HUES6 (cell line): Measurements from ENCODE around the gene ZC3HAV1L.

Experiments
- H3K27ac ChIP-seq: 2 replicates; pipeline ENCODE4 v1.7.0; 2013; ENCODE audit warnings: low read depth, mild to moderate bottlenecking, low read length, inconsistent platforms
- H3K27me3 ChIP-seq: 2 replicates; pipeline ENCODE4 v1.6.1; 2013; ENCODE audit warnings: low read length; ENCODE audit not compliant: control insufficient read depth, insufficient read depth
- H3K36me3 ChIP-seq: 2 replicates; pipeline ENCODE4 v1.6.1; 2013; ENCODE audit warnings: low read length; ENCODE audit not compliant: control insufficient read depth, insufficient read depth
- H3K4me1 ChIP-seq: 2 replicates; pipeline ENCODE4 v1.6.1; 2013; ENCODE audit warnings: low read length; ENCODE audit not compliant: control insufficient read depth, insufficient read depth
- H3K4me3 ChIP-seq: 2 replicates; pipeline ENCODE4 v1.5.1; 2013; ENCODE audit warnings: low read depth, low read length
- H3K9ac ChIP-seq: one replicate; pipeline ENCODE4 v1.6.1; 2013; ENCODE audit warnings: mild to moderate bottlenecking, low read length
- H3K9me3 ChIP-seq: 2 replicates; pipeline ENCODE4 v1.6.1; 2013; ENCODE audit warnings: low read depth, low read length; ENCODE audit not compliant: control insufficient read depth, insufficient read depth

The ZC3HAV1L gene

DNA sequence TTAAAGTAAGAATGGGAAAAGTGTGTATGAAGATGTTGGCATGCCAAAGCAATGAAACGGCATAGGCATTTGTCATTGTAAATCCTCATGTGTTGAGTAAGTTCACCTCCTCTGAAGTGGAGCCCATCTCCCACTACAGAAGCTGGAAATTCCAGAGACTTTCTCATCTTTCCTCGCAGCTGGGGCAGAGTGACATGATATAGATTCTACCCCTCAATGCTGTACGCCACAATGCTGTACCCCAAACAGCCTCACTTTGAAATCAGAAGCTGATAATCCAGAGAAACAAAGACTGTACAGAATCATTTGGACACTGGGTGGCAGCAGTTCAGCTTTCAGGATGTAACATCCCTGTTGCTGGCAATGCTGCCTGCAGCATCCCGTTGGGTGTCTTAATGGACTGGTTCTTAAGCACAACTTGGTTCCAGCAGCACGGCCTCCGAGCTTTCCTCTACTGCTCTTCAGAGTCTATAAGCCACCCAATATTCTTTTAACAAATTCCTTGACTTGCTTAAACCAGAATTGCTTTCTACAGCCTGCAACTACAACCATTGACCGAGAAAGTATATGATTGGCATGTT is 18.8 kb downstream of the ZC3HAV1L start:
- H3K4me3 ChIP-seq = no peak overlapping the region
- H3K27me3 ChIP-seq = no peaks in the 10 kb centered on the region

DNA sequence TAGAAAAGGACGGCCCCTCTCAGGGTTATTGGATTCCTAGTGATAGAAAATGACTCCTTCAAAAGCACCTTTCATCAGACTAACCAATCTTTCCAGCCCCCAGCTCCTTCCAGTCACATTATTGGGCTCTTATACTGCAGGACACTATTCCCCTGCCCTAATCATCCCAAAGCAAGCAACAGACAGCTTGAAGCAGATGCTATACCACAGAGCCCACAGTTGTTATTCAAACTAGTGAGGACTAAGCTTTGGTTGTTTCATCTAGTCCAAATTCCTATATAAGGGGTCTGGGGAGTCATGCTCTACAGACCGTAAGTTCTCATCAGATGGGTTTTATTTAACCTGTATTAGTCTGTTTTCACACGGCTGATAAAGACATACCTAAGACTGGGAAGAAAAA is 24.5 kb downstream of the ZC3HAV1L start:
- Histone ChIP-seq H3K4me1 (peaks cover 4% of the 10 kb centered on the region; the same call in 1 of the 2 replicates), H3K36me3 (no peaks in the 10 kb centered on the region), H3K4me3 (no peak overlapping the region), H3K27ac (peak overlapping the region; percentile 60; the same call in 1 of the 2 replicates), H3K9me3 (peaks cover 16% of the 10 kb centered on the region), H3K27me3 (no peaks in the 10 kb centered on the region), H3K9ac (no peak overlapping the region)

More for the DNA sequence above, 18.8 kb downstream of the ZC3HAV1L start:
- H3K4me1 ChIP-seq = peaks cover 10% of the 10 kb centered on the region; the same call in 1 of the 2 replicates
- no peaks in the 10 kb centered on the region for H3K9me3 ChIP-seq
- no peak overlapping the region for H3K9ac ChIP-seq
- no peaks in the 10 kb centered on the region for H3K36me3 ChIP-seq
- no peak overlapping the region for H3K27ac ChIP-seq

DNA sequence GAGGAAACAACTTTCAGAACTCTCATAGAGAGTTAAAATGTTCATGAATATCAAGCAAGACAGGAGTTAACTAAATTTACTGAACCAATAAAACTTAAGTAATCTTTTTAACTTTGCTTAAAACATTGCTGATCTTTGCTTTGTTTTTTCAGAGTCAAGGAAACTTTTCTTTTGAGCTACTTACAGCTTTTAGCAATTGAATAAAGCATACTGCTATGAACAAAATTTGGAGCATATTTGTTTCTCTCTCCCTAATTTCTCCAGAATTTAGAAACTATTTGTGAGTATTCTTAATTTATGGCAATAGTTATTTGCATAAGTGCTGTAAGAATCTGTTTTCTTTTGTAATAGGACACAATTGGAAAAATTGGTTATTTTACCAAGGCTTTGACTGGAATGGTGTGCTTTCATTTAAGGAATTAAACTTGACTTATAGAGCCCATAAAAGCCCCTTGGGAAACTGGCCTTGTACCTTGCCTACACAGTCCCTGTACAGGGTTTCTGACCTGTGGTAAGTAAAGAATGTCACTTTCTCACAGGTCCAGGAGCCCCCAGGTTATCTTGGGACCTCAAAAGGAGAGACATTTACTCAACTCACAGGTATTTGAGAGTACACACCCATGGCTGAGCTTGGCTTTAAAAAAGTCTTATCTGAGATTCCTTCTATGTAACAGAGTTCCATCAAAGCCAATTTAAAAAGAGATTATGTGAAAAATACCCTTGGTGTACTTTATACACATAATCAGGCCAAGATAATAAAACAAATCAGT is 31.3 kb downstream of the ZC3HAV1L start:
- H3K9me3 ChIP-seq = peaks cover 27% of the 10 kb centered on the region
- H3K4me3 ChIP-seq = no peak overlapping the region
- H3K36me3 ChIP-seq = no peaks in the 10 kb centered on the region
- H3K4me1 ChIP-seq = no peaks in the 10 kb centered on the region
- H3K27me3 ChIP-seq = no peaks in the 10 kb centered on the region
- H3K9ac ChIP-seq = no peak overlapping the region
- no peak overlapping the region for H3K27ac ChIP-seq

DNA sequence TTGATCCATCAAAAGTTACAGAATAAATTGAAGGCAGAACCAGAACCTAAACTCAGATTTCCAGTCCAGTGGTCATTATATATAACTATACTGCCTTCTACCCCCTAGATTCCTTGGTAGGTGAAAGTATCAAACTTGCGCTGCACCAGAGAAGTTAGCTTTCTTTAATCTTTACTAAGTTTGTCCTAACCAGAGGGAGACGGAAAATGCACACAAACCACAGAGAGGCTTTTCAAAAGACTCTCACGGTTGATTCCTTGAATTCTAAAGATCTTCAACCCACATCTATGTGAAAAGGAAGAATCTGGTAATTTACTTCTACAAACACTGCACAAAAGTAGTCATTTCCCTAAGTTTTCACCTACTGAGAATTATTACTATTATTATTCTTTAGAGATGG is 36.4 kb downstream of the ZC3HAV1L start:
- H3K4me3 ChIP-seq = no peak overlapping the region
- no peaks in the 10 kb centered on the region for H3K27me3 ChIP-seq
- H3K4me1 ChIP-seq = no peaks in the 10 kb centered on the region
- H3K27ac ChIP-seq = no peak overlapping the region
- peaks cover 8% of the 10 kb centered on the region; the same call in 1 of the 2 replicates for H3K9me3 ChIP-seq
- H3K36me3 ChIP-seq = no peaks in the 10 kb centered on the region
- no peak overlapping the region for H3K9ac ChIP-seq

DNA sequence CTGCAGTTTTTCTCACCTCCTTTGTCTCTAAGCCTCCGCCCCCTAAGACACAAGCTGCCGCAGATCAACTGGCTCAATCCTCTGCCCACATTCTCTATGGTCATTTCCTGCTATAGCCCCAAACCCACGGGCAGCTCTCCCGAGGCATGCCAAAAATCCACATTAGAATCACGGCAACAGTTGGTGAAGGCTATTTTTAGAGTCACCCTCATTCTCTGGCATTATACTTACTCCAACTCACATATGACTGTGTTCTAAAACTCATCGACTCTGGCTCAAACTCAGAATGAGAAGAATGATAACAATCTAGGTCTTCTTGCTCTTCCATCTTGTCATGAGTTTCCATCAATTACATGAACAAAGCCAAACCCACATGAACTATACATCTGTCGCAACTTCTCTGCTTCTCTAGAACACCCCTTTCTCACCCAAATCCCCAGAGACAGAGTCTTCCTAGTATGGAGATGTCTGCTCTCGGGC is 43.8 kb downstream of the ZC3HAV1L start:
- H3K9me3 ChIP-seq = peaks cover 15% of the 10 kb centered on the region
- H3K9ac ChIP-seq = no peak overlapping the region
- no peak overlapping the region for H3K4me3 ChIP-seq
- no peak overlapping the region for H3K27ac ChIP-seq
- no peaks in the 10 kb centered on the region for H3K36me3 ChIP-seq
- no peaks in the 10 kb centered on the region for H3K27me3 ChIP-seq
- H3K4me1 ChIP-seq = no peaks in the 10 kb centered on the region

DNA sequence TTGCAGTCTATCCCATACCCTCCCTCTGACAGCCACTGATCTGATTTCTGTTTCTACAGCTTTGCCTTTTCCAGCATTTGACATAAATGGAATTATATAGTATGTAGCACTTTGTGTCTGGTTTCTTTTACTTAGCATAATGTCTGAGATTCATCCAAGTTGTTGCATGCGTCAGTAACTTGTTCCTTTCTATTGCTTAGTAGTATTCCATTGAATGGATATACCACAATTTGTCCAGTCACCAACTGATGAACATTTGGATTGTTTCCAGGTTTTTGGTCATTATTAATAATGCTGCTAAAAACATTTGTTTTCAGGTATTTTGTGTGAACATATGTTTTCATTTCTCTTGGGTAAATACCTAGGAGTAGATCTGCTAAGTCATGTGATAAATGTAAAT is 48.2 kb downstream of the ZC3HAV1L start:
- no peaks in the 10 kb centered on the region for H3K4me1 ChIP-seq
- H3K36me3 ChIP-seq = no peaks in the 10 kb centered on the region
- H3K9ac ChIP-seq = no peak overlapping the region
- no peak overlapping the region for H3K27ac ChIP-seq
- peaks cover 3% of the 10 kb centered on the region for H3K27me3 ChIP-seq
- no peak overlapping the region for H3K4me3 ChIP-seq
- H3K9me3 ChIP-seq = peaks cover 15% of the 10 kb centered on the region

DNA sequence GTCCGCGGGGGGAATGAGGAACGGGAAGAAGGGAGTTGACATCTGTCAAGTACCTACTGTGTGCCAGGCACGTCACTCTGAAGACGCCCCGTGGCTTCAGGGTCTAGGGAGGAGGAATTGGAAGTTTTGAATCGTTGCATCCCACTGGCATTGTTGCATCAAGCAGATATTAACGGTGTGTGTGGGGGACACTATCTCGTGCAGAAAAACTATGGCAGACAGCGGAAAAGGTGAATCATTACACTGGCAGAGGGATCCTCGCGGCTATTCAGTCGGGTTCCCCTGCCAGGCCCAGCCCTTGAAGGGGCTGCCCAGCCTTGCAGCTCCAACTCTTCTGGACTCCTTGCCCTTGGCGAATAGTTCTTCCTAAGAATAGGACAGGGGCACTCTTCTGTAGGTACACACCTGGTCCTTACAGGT is 53.6 kb downstream of the ZC3HAV1L start:
- peak overlapping the region; percentile 68 for H3K4me3 ChIP-seq
- no peak overlapping the region for H3K27ac ChIP-seq
- peaks cover 24% of the 10 kb centered on the region for H3K27me3 ChIP-seq
- no peaks in the 10 kb centered on the region for H3K9me3 ChIP-seq
- no peaks in the 10 kb centered on the region for H3K36me3 ChIP-seq
- H3K4me1 ChIP-seq = peaks cover 22% of the 10 kb centered on the region
- H3K9ac ChIP-seq = no peak overlapping the region

DNA sequence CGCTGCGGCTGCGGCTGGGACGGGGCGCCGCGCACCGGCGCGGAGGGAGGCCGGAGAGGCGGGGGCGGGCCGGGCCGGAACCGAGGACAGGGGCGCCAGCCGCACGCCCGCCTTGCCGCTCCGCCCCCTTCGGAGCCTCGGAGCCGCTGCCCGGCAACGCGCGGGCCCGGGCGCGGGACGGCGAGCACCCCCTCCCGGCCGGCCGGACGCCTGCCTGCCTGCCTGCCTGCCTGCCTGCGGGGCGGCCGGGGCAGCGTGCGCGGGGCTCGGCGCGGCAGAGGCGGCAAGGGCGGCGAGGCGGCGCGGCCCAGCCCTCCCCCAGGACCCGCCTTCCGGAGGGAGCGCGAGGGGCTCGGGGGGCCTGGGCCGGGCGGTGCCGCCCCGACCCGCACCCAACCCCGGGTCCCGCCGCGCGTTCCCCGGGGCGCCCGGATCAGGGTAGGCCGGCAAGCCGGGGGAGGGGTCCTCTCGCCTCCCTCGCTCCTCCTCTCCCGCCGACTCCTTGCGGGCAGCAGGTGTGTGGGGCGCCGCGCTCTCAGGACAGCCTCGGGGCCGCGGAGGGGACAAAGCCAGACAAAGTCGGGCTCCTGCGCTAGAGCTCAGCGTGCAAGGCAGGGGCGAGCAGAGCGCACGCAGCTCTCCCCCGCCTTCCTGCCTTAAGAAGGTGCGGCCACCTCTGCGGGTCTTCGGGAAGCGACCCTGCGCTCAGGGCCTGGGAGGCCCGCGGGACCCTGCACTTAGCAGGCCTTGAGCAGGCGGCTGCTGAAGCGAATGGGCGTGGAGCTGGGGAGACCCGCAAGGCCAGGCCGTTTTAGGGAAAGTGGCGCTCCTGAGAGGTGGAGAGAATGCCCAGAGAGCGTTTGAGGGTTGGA is 54.3 kb downstream of the ZC3HAV1L start, which contains the start of gene KIAA1549:
Gene KIAA1549, minus strand, starts transcription at position 58 of the 872 bp plus-strand sequence. CDS start 120 bp downstream, outside the sequence.
- H3K4me1 ChIP-seq = peaks cover 25% of the 10 kb centered on the region
- H3K36me3 ChIP-seq = no peaks in the 10 kb centered on the region
- H3K9me3 ChIP-seq = no peaks in the 10 kb centered on the region
- H3K9ac ChIP-seq = peak within 1 kb of the TSS; percentile 77
- no peak within 1 kb of the TSS for H3K27ac ChIP-seq
- H3K27me3 ChIP-seq = peaks cover 24% of the 10 kb centered on the region
- H3K4me3 ChIP-seq = peak within 1 kb of the TSS; percentile 86

DNA sequence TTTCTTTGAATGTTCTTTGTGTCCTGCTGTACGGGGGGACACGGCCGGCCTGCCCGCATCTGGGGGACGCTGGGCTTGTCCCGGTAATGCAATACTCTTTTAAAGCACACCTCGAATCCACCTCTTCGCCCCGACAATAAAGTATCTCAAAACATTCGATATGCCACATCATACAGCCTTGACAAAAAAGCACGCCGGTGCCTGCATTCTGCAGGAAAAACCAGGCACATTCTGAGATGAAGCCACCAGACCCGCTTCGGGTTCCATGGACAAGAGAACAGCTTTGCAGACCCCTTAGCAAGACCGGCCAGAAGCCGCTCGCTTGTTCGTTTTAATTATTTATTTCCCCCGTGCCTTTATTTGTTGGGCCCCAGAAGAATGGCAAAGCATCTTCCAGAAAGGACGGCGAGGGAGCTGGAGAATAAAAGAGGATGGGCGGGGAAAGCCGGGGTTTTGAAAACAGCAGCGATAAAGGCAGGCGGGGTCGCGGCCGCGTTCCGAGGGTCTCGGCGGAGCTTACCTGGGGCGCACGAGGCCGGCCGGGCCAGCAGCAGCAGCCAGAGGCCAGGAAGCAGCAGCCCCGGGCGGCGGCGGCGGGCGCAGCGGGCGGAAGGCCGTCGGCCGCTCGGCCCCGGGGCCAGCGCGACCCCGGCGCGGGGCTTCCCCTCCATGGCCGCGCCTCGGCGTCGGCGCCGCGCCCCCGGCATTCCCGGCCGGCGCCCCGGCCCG is 55.1 kb downstream of the ZC3HAV1L start:
- Histone ChIP-seq H3K27me3 (peaks cover 24% of the 10 kb centered on the region), H3K36me3 (no peaks in the 10 kb centered on the region), H3K4me3 (peak overlapping the region; percentile 86), H3K4me1 (peaks cover 33% of the 10 kb centered on the region), H3K27ac (no peak overlapping the region), H3K9ac (peak overlapping the region; percentile 77), H3K9me3 (no peaks in the 10 kb centered on the region)

DNA sequence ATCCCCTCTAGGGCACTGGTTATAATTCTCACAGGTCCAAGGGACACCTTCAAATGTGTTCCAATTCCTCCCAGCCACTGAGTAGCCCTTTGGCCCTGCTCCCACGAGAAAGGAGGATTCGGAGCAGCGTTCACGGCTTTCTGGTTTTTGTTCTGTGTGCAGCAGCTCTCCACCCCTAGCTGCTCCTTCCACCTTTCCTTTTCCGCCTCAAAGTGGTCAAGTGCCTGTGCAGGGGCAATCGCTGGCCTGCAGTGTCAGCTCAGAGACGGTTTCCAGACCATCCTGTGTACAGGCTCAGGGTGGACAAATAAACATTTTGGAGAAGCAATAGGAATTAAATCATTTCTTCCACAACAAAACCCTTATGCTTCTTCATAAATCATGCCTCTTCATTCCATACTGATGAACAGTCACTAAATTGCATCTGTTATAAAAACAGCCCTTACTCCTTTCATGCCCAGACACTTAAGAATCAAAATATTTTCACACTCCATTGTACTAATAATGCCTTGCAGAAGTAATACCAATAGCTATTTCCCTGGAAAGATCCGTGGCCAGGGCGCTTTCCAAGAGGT is 55.8 kb downstream of the ZC3HAV1L start:
- Histone ChIP-seq H3K9ac (peak overlapping the region; percentile 77), H3K36me3 (no peaks in the 10 kb centered on the region), H3K4me1 (peaks cover 40% of the 10 kb centered on the region), H3K9me3 (no peaks in the 10 kb centered on the region), H3K27ac (no peak overlapping the region), H3K4me3 (peak overlapping the region; percentile 86), H3K27me3 (peaks cover 24% of the 10 kb centered on the region)
